Memory B cell (primary cell): ENCODE measurements around the gene ID2.

Experiments used
- ATAC-seq: fragments of 150-1000 bp; cut with Tn5 transposase; 2 replicates; pipeline ENCODE4 v1.10.0; 2021; ENCODE audit warnings: low read depth, mild to moderate bottlenecking, moderate library complexity
- DNase-seq, 2 donors: peaks; one replicate each; pipeline ENCODE4 v3.0.0; 2022; ENCODE audit warnings: low spot score in 2 of 2
- H3K27ac Mint-ChIP-seq: one replicate; pipeline ENCODE4 v1.8.0; 2022; ENCODE audit warnings: mild to moderate bottlenecking, moderate library complexity, mixed read lengths
- H3K27me3 Mint-ChIP-seq: one replicate; pipeline ENCODE4 v1.8.0; 2022; ENCODE audit warnings: mixed read lengths
- H3K36me3 Mint-ChIP-seq: one replicate; pipeline ENCODE4 v1.8.0; 2022; ENCODE audit warnings: mild to moderate bottlenecking, mixed read lengths
- H3K4me1 Mint-ChIP-seq: one replicate; pipeline ENCODE4 v1.8.0; 2022; ENCODE audit warnings: mixed read lengths
- H3K4me3 Mint-ChIP-seq: one replicate; pipeline ENCODE4 v1.8.0; 2022; ENCODE audit warnings: mild to moderate bottlenecking, moderate library complexity, mixed read lengths
- H3K9me3 Mint-ChIP-seq: one replicate; pipeline ENCODE4 v1.8.0; 2022; ENCODE audit warnings: mixed read lengths

ID2 gene

GRCh38 chr2:8681786-8682692 lies at the start of gene ID2:
Gene ID2, plus strand, starts transcription at chr2:8682056. Its CDS starts 110 bp downstream, at chr2:8682166.
- H3K4me1 Mint-ChIP-seq, result peaks cover 30% of the 10 kb centered on the region
- no peaks in the 10 kb centered on the region for H3K36me3 Mint-ChIP-seq
- H3K27ac Mint-ChIP-seq, result peak within 1 kb of the TSS; percentile 47
- H3K27me3 Mint-ChIP-seq, result peaks cover 38% of the 10 kb centered on the region
- peak within 1 kb of the TSS; percentile 84 for H3K4me3 Mint-ChIP-seq
- peak; percentile 79 for ATAC-seq
- DNase-seq, result peak; percentile 68 to 76
- H3K9me3 Mint-ChIP-seq, result no peaks in the 10 kb centered on the region

- DNase-seq, result no peak
- Mint-ChIP-seq H3K27me3 (peaks cover 3% of the 10 kb centered on the region), H3K9me3 (no peaks in the 10 kb centered on the region), H3K4me1 (peaks cover 8% of the 10 kb centered on the region), H3K36me3 (no peaks in the 10 kb centered on the region), H3K27ac (no peak overlapping the region), H3K4me3 (no peak overlapping the region)
- no peak for ATAC-seq
These were observed 49.1 kb upstream of the ID2 start for GRCh38 chr2:8632755-8633154.

GRCh38 chr2:8633186-8633734 lies 48.6 kb upstream of the ID2 start:
- no peak overlapping the region for H3K4me3 Mint-ChIP-seq

GRCh38 chr2:8633735-8634313 lies 48.0 kb upstream of the ID2 start:
- H3K9me3 Mint-ChIP-seq, result no peaks in the 10 kb centered on the region
- no peak overlapping the region for H3K27ac Mint-ChIP-seq
- H3K4me1 Mint-ChIP-seq, result peaks cover under 1% of the 10 kb centered on the region
- no peaks in the 10 kb centered on the region for H3K36me3 Mint-ChIP-seq
- no peak overlapping the region for H3K4me3 Mint-ChIP-seq
- H3K27me3 Mint-ChIP-seq, result peaks cover 2% of the 10 kb centered on the region
- no peak for DNase-seq
- ATAC-seq, result no peak

More at GRCh38 chr2:8633186-8633734, 48.6 kb upstream of the ID2 start:
- peaks cover 6% of the 10 kb centered on the region for H3K4me1 Mint-ChIP-seq
- H3K27me3 Mint-ChIP-seq, result peaks cover 4% of the 10 kb centered on the region
- no peaks in the 10 kb centered on the region for H3K9me3 Mint-ChIP-seq
- H3K27ac Mint-ChIP-seq, result no peak overlapping the region
- no peak for ATAC-seq
- no peak for DNase-seq
- H3K36me3 Mint-ChIP-seq, result no peaks in the 10 kb centered on the region

- no peaks in the 10 kb centered on the region for H3K4me1 Mint-ChIP-seq
- H3K27me3 Mint-ChIP-seq, result peaks cover 2% of the 10 kb centered on the region
- H3K27ac Mint-ChIP-seq, result no peak overlapping the region
- H3K36me3 Mint-ChIP-seq, result no peaks in the 10 kb centered on the region
- DNase-seq (no peak), ATAC-seq (no peak)
- no peaks in the 10 kb centered on the region for H3K9me3 Mint-ChIP-seq
- no peak overlapping the region for H3K4me3 Mint-ChIP-seq
These were observed 47.2 kb upstream of the ID2 start for GRCh38 chr2:8634466-8635172.

GRCh38 chr2:8636041-8636491 lies 45.8 kb upstream of the ID2 start:
- DNase-seq (no peak), ATAC-seq (no peak)
- Mint-ChIP-seq H3K27me3 (peaks cover 2% of the 10 kb centered on the region), H3K36me3 (no peaks in the 10 kb centered on the region), H3K27ac (no peak overlapping the region), H3K9me3 (no peaks in the 10 kb centered on the region), H3K4me1 (no peaks in the 10 kb centered on the region), H3K4me3 (no peak overlapping the region)

- Mint-ChIP-seq H3K27ac (no peak overlapping the region), H3K4me3 (no peak overlapping the region), H3K36me3 (no peaks in the 10 kb centered on the region), H3K9me3 (no peaks in the 10 kb centered on the region), H3K27me3 (peaks cover 2% of the 10 kb centered on the region), H3K4me1 (no peaks in the 10 kb centered on the region)
- no peak for DNase-seq
- ATAC-seq, result no peak
These were observed 44.9 kb upstream of the ID2 start for GRCh38 chr2:8636721-8637636.

GRCh38 chr2:8638327-8638726 lies 43.5 kb upstream of the ID2 start:
- Mint-ChIP-seq H3K36me3 (no peaks in the 10 kb centered on the region), H3K4me1 (no peaks in the 10 kb centered on the region), H3K27ac (no peak overlapping the region), H3K27me3 (peaks cover 2% of the 10 kb centered on the region), H3K4me3 (no peak overlapping the region), H3K9me3 (no peaks in the 10 kb centered on the region)
- ATAC-seq (no peak), DNase-seq (no peak)

- Mint-ChIP-seq H3K4me3 (no peak overlapping the region), H3K9me3 (no peaks in the 10 kb centered on the region), H3K27ac (no peak overlapping the region), H3K4me1 (no peaks in the 10 kb centered on the region), H3K27me3 (peaks cover 2% of the 10 kb centered on the region), H3K36me3 (no peaks in the 10 kb centered on the region)
- DNase-seq (no peak), ATAC-seq (no peak)
These were observed 42.7 kb upstream of the ID2 start for GRCh38 chr2:8639122-8639635.

- Mint-ChIP-seq H3K27ac (no peak overlapping the region), H3K27me3 (peaks cover 2% of the 10 kb centered on the region), H3K4me1 (no peaks in the 10 kb centered on the region), H3K4me3 (no peak overlapping the region), H3K36me3 (no peaks in the 10 kb centered on the region), H3K9me3 (no peaks in the 10 kb centered on the region)
- ATAC-seq (no peak), DNase-seq (no peak)
These were observed 41.4 kb upstream of the ID2 start for GRCh38 chr2:8640498-8640897.

GRCh38 chr2:8641301-8641965 lies 40.4 kb upstream of the ID2 start:
- Mint-ChIP-seq H3K27me3 (peaks cover 2% of the 10 kb centered on the region), H3K9me3 (no peaks in the 10 kb centered on the region), H3K4me3 (no peak overlapping the region), H3K4me1 (no peaks in the 10 kb centered on the region), H3K36me3 (no peaks in the 10 kb centered on the region), H3K27ac (no peak overlapping the region)
- no peak for DNase-seq
- ATAC-seq, result no peak

GRCh38 chr2:8642366-8643068 lies 39.3 kb upstream of the ID2 start:
- H3K4me1 Mint-ChIP-seq, result no peaks in the 10 kb centered on the region
- H3K9me3 Mint-ChIP-seq, result no peaks in the 10 kb centered on the region
- DNase-seq, result no peak
- no peak overlapping the region for H3K27ac Mint-ChIP-seq
- H3K4me3 Mint-ChIP-seq, result no peak overlapping the region
- H3K36me3 Mint-ChIP-seq, result no peaks in the 10 kb centered on the region
- no peak for ATAC-seq
- H3K27me3 Mint-ChIP-seq, result peaks cover 2% of the 10 kb centered on the region
